Epithelial cell of proximal tubule (primary cell): Measurements from ENCODE around the gene PUS10. TPM values are rescaled to one million over a fixed set of nuclear protein-coding genes. Genes with fewer than 3 reads are reported as not detected.

ENCODE experiments used
- DNase-seq: peaks from one replicate; pipeline ENCODE4 v3.0.0-alpha.2; 2011; ENCODE audit warnings: low read depth
- H3K4me3 ChIP-seq: 2 replicates; pipeline ENCODE4 v1.5.1; 2011; ENCODE audit warnings: low read depth, mild to moderate bottlenecking, low read length
- total RNA-seq: library from RNA; depleted of rRNA; stranded (reverse); fragments of >200 nt; gene quantifications from 2 replicates; pipeline ENCODE4 v1.2.3, GENCODE V29; 2015
- TF ChIP-seq, protein P1 (sequence below): conservative IDR thresholded peaks from 2 replicates; pipeline ENCODE4 v1.5.1; 2012; ENCODE audit warnings: low read depth, mild to moderate bottlenecking, low read length

PUS10 gene
- total RNA-seq, 1 donor from 2014 or later = 2.0 TPM

DNA sequence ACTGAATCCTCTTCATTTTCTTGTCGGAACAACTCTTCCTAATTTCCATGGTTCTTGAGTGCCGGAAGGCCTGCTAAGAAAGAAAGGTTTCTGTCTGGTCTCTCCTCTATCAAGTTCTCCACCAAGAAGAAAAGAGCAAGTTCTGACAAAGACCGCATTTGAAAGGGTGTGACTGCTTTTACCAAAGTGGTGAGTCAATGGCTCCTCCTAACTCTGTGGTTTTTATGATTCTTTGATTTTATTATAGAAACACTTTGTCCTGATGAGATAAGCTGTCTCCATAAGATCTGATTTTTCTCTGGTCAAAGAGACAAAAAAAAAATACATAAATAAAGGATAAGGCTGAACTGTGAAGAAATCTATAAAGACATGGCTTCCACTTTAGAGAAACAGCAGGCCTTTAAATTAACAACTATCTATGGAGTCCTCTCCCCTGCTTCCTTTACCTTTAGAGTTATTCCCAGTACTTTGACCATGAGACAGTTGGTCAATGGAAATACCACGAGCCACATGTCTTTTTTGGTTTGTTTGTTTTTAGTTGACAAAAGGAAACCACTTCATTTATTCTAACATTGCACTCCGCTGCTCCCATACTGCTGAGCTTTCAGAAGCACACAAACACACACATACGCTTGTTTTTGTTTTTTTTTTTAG, 69.0 kb downstream of the PUS10 start:
- DNase-seq = no peak
- no peak overlapping the region for H3K4me3 ChIP-seq
- TF ChIP-seq, protein P1, sequence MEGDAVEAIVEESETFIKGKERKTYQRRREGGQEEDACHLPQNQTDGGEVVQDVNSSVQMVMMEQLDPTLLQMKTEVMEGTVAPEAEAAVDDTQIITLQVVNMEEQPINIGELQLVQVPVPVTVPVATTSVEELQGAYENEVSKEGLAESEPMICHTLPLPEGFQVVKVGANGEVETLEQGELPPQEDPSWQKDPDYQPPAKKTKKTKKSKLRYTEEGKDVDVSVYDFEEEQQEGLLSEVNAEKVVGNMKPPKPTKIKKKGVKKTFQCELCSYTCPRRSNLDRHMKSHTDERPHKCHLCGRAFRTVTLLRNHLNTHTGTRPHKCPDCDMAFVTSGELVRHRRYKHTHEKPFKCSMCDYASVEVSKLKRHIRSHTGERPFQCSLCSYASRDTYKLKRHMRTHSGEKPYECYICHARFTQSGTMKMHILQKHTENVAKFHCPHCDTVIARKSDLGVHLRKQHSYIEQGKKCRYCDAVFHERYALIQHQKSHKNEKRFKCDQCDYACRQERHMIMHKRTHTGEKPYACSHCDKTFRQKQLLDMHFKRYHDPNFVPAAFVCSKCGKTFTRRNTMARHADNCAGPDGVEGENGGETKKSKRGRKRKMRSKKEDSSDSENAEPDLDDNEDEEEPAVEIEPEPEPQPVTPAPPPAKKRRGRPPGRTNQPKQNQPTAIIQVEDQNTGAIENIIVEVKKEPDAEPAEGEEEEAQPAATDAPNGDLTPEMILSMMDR = no peak

DNA sequence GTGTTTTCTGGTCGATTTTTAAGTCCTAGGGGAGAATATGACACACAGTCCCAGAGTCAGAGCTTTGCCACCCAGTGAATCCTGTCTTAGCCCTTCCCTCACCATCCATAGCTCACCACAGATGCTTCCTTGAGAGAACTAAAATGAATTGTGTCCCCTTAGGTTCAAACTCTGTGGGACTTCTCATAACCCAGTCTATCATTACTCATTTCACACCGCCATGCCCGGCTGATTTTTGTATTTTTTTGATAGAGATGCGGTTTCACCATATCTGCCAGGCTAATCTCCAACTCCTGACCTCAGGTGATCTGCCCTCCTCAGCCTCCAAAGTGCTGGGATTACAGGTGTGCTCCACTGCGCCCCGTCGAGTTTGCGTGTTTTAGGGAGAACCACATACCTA, 69.9 kb downstream of the PUS10 start:
- H3K4me3 ChIP-seq = no peak overlapping the region
- DNase-seq = no peak
- TF ChIP-seq, protein P1 = no peak

DNA sequence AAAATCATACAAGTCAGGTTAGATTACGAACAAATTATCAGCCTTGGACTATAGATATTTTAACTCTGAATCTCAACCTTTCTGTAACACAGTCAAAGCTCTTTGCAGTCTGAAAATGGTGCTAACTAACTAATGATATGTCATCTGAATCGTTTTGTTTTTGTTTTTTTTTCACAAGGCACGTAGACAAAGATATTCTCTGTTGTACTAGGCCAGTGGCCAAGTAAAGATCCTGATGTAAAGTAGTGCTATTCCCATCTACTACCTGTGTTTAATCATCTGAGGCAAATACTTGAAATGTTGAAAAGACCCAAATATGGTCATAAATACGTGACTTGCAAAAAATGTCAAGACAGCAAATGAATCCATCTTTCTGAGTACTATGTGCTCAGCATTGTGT, 71.0 kb downstream of the PUS10 start:
- TF ChIP-seq, protein P1 = no peak
- DNase-seq = no peak
- H3K4me3 ChIP-seq = no peak overlapping the region

DNA sequence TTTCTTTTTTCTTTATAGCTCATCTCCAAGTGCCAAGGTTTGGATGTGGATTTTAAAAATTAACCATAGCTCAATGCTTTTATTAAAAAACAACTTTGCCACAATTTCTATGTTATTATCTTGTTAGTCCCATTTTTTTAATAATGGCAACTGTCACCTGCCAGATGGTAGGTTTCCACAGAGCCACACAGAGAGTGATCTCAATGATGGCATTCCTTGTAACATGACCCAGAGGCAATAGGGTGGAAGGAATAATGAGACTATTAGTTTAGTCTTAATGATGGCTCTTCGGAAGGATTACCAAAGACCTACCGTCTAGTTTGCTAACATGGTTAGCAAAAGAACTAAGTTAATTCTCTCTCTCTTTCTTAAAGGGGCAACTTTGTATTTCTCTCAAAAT, 72.7 kb downstream of the PUS10 start:
- TF ChIP-seq, protein P1 = no peak
- DNase-seq = no peak
- no peak overlapping the region for H3K4me3 ChIP-seq

DNA sequence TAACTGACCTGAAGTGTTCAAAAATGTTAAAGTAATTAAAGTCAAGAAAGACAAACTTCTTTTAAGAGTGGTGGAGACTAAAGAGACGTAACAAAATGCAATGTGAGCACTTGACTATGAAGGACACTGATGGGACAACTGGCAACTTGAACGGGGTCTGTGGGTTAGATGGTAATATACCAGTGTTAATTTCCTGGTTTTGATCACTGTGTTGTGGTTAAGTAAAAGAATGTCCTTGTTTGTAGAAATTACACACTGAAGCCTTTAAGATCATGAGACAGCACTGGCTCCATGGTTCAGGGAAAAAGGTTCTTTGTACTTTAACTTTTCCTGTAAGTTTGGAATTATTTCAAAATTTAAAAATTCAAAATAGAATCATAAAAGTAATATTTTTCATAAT, 78.4 kb downstream of the PUS10 start:
- no peak overlapping the region for H3K4me3 ChIP-seq
- TF ChIP-seq, protein P1 = no peak
- DNase-seq = no peak

DNA sequence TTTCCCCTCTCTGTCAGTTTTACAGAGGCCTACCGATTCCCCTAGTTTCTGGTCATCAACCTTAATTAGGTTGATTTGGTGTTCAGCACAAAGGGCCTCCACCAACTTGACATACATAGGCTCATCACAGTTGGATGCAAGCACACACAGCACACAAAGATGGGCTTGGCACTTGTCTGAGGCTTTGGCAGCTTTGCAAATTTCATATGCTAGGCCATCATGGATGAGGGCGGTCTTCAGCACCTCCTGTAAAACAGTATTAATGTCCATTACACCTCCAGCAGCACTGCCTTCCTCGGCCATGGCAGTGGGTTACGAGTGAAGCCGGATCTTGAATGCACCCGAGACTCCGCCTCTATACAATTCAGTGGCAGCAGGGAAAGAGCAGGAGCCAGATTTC, 79.8 kb downstream of the PUS10 start:
- TF ChIP-seq, protein P1 = no peak
- no peak overlapping the region for H3K4me3 ChIP-seq
- no peak for DNase-seq

DNA sequence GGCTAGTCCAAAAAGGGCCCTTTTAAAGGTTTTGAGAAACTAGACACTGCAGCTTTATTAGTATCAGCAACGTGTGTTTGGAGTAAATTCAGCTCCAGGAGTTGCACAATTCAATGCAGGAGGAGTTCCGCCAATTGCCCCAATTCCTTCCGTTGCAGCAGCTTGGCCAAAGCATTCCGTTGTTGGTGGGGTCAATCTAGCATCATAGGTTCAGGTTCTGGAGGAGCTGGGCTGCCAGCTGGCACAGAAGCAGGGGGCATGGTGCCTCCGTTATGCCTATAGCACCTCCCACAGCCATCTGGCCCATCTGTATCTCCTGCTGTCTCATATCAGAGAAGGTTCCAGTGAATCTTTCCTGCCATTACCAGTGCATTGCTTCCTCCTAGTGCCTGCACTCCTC, 81.3 kb downstream of the PUS10 start:
- DNase-seq = no peak
- TF ChIP-seq, protein P1 = no peak
- H3K4me3 ChIP-seq = no peak overlapping the region
